ENCODE data around the gene TK2.

The TK2 gene

GRCh38 chr16:66471716-66472393 is 78.1 kb downstream of the TK2 start:
- TF ChIP-seq GATA2 (IDR thresholded peaks at IDR 0.05; ENCODE audit: low read depth, low read length) (no peak), GATA3 (IDR thresholded peaks at IDR 0.05; ENCODE audit: low read depth, low read length) (no peak)

GRCh38 chr16:66471264-66471663 is 78.7 kb downstream of the TK2 start:
- TF ChIP-seq GATA2 (IDR thresholded peaks at IDR 0.05; ENCODE audit: low read depth, low read length): no peak
- TF ChIP-seq GATA3 (IDR thresholded peaks at IDR 0.05; ENCODE audit: low read depth, low read length): no peak

- TF ChIP-seq GATA2 (IDR thresholded peaks at IDR 0.05; ENCODE audit: low read depth, low read length): no peak
- TF ChIP-seq GATA3 (IDR thresholded peaks at IDR 0.05; ENCODE audit: low read depth, low read length): no peak
These were observed 79.4 kb downstream of the TK2 start for GRCh38 chr16:66470556-66470955.

DNA sequence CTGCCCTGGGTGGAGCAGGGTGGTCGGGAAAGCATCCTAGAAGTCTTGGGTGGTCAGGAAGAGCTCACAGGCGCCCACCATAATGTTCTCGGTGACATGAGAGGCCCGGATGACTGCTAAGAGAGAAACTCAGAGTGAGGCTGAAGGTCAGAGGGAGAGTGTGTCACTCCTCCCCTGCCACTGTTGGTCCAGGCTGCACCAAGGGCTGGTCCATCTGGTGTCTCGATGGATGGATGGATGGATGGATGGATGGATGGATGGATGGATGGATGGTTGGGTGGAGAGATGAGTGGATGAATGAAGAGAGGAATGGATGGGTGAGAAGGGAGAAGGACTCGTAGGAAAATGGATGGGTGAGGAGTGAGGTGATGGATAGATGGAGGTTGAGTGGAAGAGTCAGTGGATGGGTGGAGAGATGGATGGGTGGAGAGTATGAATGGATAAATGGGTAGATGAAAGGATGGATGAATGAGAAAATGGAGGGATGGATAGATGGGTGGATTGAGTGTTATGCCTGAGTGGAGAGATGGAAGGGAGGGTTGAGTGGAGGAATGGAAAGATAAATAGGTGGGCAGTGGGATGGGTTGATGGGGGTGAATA is 79.9 kb downstream of the TK2 start:
- no peak for TF ChIP-seq GATA3 (IDR thresholded peaks at IDR 0.05; ENCODE audit: low read depth, low read length)
- TF ChIP-seq GATA2 (IDR thresholded peaks at IDR 0.05; ENCODE audit: low read depth, low read length): no peak

- TF ChIP-seq GATA2 (IDR thresholded peaks at IDR 0.05; ENCODE audit: low read depth, low read length) (no peak), GATA3 (IDR thresholded peaks at IDR 0.05; ENCODE audit: low read depth, low read length) (no peak)
These were observed 80.5 kb downstream of the TK2 start for GRCh38 chr16:66469291-66469946.

GRCh38 chr16:66468321-66468965 is 81.5 kb downstream of the TK2 start:
- TF ChIP-seq GATA3 (IDR thresholded peaks at IDR 0.05; ENCODE audit: low read depth, low read length): no peak
- no peak for TF ChIP-seq GATA2 (IDR thresholded peaks at IDR 0.05; ENCODE audit: low read depth, low read length)

DNA sequence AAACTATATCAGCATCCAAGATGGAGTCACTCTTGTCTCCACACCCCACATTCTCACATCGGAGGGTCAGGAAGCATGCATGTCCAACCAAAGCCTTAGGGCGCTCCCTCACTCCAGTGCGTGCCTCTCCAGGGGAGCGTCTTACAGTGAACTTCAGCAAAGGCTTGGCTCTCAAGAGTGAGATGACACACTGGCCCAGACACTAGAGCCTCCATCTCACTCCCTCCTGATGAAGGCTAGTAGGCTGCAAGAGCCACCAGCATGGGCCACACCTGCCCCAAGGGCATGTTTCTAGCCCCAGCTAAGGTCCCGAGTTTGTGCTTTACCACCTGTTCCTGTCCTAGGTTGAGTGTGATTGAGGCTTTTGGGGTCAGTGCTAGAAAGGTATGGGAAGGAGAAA is 82.3 kb downstream of the TK2 start:
- TF ChIP-seq GATA3 (IDR thresholded peaks at IDR 0.05; ENCODE audit: low read depth, low read length): no peak

DNA sequence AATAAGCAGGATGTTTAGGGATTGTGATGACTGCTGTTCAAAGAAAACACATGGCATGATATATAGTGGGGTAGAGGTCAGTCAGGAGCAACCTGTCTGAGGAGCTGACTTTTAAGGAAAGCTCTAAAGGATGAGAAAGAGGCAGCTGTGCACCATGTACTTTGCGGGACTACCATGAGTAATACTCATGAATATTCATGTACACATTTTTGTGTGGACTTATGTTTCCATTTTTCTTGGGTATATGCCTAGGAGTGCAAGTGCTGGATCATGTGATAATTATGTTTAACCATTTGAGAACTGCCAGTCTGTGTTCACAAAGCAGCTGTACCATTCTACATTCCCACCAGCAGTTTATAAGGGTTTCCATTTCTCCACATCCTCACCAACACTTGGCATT is 87.0 kb downstream of the TK2 start:
- TF ChIP-seq GATA3 (IDR thresholded peaks at IDR 0.05; ENCODE audit: low read depth, low read length) (no peak), GATA2 (IDR thresholded peaks at IDR 0.05; ENCODE audit: low read depth, low read length) (no peak)

DNA sequence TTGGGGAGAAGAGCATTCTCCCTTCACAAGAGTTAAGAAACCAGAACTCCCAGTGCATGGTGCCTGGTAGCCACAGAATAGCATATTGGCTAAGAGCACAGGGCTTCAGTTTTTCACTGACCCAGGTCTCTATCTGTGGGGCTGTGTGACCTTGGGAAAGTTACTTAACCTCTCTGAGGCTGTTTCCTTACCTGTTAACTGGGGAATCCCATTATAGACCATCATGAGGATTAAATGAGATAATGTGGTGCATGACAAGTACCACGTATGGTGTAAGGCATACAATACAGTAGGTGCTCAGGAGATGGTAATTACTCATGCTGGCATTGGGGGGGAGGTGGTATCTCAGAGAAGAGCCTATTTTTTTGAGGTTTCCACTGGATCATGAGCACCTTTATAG is 89.2 kb downstream of the TK2 start:
- TF ChIP-seq GATA2 (IDR thresholded peaks at IDR 0.05; ENCODE audit: low read depth, low read length): no peak

DNA sequence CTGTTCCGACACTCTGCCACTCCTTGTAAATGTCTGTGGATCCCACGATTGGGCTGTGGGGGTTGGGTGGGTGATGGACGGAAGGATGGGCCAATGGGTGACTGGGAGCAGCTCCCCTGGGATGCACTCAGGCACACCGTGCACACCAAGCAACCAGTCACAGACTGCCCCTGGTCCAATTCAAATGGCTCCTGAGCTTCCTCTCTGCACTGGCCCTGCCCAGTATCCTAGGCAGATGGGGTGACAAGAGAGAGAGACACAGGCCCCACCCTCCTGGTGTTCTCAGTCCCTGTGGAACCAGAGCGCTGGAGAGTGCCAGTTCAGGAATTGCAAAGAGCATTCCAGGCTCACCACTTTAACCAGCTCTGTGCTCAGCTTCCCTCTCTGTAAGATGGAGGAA is 90.0 kb downstream of the TK2 start:
- TF ChIP-seq GATA2 (IDR thresholded peaks at IDR 0.05; ENCODE audit: low read depth, low read length) (no peak), GATA3 (IDR thresholded peaks at IDR 0.05; ENCODE audit: low read depth, low read length) (no peak)

DNA sequence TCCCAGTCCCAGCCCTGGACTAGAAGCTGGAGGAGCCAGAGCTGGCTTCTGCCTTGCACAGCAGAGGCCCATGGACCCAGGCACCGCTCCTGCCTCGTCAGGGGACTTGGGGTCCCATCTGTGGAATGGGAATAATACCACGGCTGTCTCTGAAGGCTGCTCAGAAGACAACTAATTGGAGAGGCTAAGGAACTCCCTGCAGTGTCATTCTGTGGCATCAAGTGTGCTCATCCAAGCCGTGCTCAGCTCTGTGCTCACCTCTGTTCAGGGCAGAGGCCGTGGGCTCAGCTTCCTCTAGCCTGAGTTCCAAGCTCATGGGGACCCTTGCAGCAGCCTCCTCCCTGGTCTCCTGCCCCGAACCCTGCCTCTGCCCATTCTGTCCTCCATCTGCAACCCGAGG is 91.1 kb downstream of the TK2 start:
- TF ChIP-seq GATA2 (IDR thresholded peaks at IDR 0.05; ENCODE audit: low read depth, low read length): no peak
- TF ChIP-seq GATA3 (IDR thresholded peaks at IDR 0.05; ENCODE audit: low read depth, low read length): no peak

- no peak for TF ChIP-seq GATA2 (IDR thresholded peaks at IDR 0.05; ENCODE audit: low read depth, low read length)
- TF ChIP-seq GATA3 (IDR thresholded peaks at IDR 0.05; ENCODE audit: low read depth, low read length): no peak
These were observed 91.6 kb downstream of the TK2 start for GRCh38 chr16:66458292-66458691.

Measured in SH-SY5Y (cell line).